ENCODE measurements around the gene CCDC159. TPM values are rescaled to one million over a fixed set of nuclear protein-coding genes. Genes with fewer than 3 reads are reported as not detected.

Gene CCDC159
- total RNA-seq, 1 experiment from 2014 or later = 1.5 TPM

DNA sequence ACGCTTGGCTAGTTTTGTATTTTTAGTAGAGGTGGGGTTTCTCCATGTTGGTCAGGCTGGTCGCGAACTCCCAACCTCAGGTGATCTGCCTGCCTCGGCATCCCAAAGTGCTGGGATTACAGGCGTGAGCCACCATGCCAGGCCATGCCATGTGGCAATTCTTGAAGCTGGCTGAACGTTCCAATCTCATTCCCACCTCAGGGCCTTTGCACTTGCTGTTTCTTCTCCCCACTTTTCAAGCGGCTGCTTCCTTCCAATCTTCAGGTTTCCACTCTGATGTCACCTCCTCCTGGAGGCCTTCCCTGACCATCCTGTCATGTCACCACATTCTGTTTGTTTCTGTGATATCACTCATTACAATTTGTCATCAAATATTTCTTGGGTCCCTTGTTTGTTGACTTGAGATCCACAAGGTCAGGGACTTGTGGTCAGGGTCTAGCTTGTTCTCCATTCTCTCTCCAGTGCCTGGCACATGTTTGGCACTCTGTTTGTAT, 33.6 kb downstream of the CCDC159 start:
- in situ Hi-C loops (cut with HindIII; ENCODE audit: low pct_unique_long_range_greater_than_20kb, low sequenced_read_pairs) = no loop called here
- DNase-seq (ENCODE audit: low read depth) = peak; percentile 41

DNA sequence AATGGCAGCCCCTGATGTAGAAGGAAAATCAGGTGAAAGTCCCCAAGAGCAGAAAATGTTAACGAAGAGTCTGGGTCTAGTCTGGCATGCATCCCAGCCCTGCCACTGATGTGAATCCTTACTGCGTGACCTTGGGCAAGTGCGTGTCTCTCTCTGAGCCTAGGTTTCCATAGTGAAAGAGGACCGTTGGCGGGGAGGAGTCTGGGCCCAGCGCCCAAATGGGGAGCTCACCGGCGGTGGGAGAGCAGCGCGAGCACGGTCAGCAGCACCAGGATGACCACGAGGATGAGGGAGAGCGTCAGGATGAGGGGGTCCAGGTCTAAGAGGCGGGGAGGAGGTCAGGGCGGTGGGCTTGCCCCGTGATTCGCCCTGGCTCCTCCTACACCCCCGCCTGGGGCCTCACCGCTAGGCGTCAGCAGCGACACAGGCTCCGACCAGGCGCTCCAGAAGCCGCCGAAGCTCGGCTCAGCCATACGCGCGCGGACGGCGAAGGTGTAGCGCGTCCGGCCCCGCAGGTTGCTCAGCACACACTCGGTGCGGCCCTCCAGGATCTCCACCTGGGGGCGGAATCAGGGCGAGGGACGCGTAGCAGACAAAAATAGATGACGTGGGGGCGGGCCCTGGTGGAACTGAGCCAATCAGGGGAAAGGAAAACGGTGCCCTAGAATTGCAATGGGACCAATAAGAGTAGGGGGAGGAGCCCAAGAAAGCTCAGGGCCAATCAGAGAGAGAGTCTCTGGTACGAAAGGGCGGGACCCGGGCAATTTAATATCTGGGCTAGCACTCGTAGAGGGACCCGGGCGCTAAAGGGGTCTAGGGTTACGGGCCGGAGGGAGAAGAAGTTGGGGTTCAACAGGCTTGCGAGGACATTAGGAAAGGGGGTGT, 34.6 kb downstream of the CCDC159 start:
- peak; percentile 100 for DNase-seq (ENCODE audit: low read depth)
- in situ Hi-C loops (cut with HindIII; ENCODE audit: low pct_unique_long_range_greater_than_20kb, low sequenced_read_pairs) = no loop called here

DNA sequence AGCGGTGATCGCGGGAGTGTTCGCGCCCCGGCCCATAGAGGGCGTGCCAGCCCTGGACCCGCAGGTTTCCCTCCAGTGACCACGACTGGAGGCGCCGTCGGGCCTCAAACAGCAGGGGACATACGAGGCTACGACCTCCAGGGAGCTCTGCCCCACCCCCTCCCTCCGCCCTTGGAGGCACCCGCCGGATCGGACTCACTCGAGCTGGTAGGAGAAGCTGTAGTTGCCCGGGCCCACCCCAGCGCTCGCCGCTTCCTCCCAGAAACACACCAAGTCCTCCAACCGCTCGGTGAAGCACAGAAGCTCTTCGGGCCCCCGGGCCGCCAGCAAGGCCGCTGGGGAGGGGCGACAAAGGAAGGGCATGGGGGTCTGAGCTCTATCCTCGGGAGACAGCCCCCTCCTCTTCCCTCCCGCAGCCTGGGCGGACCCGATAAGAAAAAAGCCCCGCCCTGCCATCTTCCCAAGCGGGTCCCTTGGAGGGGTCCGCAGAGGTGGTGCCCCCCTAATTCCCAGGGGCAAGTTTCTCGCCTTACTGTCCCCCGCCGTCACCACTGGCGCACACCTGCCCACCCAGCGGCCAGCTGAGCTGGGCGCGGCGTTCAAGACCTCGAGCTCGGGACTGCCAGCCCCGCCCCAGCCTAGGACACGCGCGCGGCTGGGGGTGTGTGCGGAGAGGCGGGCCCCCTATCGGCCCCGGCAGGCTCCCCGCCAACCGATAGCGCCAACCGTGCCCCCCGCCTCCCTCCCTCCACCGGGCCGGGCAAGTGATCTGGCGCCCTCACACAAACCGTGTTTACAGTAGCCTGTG, 36.8 kb downstream of the CCDC159 start:
- in situ Hi-C loops (cut with HindIII; ENCODE audit: low pct_unique_long_range_greater_than_20kb, low sequenced_read_pairs) = no loop called here

DNA sequence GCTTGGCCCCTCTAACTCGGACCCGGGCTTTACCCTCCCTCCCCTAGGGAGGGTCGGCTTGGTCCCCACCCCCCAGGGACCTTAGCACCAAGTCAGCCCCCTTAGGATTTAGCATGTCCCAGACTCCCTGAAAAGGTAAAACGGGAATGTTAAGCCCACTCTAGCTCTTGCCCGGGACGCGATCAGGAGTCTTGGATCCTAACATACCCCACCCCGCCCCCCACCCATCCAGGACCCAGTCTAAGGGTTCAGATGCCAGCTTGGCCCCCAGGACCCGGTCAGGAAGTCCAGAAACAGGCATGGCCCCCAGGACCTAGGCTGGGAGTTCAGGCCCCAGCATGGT, 37.4 kb downstream of the CCDC159 start:
- in situ Hi-C loops (cut with HindIII; ENCODE audit: low pct_unique_long_range_greater_than_20kb, low sequenced_read_pairs) = no loop called here
- DNase-seq (ENCODE audit: low read depth) = peak; percentile 34

More for the DNA sequence above, 36.8 kb downstream of the CCDC159 start:
- DNase-seq (ENCODE audit: low read depth) = peak; percentile 82

DNA sequence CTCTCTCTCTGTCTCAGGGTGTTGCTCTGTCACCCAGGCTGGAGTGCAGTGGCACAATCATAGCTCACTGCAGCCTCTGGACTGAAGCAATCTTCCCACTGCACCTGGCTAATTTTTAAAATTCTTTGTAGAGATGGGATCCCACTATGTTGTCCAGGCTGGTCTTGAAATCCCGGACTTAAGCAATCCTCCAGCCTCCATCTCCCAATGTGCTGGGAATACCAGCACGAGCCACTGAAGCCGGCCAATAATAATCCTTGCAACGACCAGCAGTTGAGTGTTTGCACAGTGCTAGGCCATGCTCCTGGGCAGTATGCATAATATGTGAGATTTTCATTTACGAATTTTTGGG, 38.4 kb downstream of the CCDC159 start:
- DNase-seq (ENCODE audit: low read depth) = no peak
- in situ Hi-C loops (cut with HindIII; ENCODE audit: low pct_unique_long_range_greater_than_20kb, low sequenced_read_pairs) = no loop called here

DNA sequence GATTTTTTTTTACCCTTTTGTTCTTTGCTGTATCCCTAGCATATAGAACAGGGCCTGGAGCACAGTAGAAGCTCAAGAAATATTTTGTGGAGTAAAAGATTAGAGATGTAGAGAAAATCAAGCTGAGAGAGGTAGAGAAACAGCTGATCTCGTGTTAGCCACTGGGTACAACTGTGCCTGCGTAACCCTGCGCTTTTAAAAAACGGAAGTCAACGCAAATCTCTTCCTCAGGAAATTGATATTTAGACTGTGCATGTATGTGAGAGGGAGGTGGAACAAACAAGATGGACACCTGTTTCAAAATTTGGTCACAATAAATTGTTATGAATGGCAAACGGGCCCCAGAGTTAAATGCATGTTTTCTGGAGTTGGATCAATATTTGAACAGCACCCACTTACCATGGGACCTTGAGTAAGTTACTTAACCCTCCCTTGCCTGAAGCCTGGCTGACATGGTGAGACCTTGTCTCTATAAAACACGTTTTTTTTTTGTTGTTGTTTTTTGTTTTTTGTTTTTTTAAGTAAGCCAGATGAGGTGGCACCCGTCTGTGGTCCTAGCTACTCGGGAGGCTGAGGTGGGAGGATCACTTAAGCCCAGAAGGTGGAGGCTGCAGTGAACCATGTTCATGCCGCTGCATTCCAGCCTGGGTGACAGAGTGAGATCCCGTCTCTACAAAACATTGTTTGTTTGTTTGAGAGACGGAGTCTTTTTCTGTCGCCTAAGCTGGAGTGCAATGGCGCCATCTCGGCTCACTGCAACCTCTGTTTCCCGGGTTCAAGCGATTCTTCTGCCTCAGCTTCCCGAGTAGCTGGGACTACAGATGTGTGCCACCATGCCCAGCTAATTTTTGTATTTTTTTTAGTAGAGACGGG, 41.1 kb downstream of the CCDC159 start:
- in situ Hi-C loops (cut with HindIII; ENCODE audit: low pct_unique_long_range_greater_than_20kb, low sequenced_read_pairs) = no loop called here
- no peak for DNase-seq (ENCODE audit: low read depth)

DNA sequence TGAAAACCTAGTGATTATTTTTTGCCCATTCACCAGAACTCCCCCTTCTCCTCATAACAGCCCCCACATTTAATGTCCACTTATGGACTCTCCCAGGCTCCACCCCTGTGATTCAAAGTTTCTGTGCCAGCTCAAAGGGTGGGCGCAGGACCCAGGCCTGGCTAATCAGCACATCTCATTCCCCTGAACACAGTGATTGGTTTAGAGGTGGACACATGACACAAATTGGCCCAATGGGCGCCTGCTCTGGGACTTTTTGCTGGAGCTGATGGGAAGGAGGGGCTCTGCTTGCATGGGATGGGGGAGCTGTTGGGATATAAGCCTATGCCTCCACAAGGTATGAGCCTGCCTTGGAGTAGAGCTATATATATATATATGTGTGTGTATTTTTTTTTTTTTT, 44.0 kb downstream of the CCDC159 start:
- in situ Hi-C loops (cut with HindIII; ENCODE audit: low pct_unique_long_range_greater_than_20kb, low sequenced_read_pairs) = no loop called here

DNA sequence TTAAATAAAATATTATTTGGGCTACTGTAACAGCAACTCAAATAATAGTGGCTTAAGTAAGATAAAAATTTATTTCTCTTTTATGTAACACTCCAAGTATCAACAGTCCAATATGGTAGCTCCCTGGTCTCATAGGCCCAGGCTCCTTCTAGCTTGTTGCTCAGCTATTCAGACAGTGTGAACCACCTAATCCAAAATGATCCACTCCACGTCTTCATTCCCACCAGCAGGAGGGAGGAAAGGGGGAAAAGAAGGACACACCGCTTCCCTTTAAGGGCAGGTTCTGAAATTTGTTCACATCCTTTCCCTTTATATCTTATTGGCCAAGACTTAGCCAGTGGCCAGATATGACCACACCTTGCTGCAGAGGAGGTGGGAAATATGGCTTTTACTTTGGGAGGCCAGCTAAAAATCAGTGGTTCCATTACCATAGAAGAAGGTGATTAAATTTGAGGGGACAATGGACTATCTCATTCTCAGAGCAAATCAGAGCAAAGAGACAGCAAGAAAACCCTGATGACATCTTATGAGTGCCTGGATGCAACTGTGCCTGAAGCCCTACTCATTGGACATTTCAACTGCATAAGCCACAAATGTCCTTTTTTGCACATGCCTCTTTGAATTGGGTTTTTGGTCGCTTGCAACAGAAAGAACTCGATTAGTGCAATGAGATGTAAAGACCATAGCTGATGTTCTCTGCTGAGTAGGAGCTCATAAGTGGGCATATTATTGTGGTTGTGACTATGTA, 44.8 kb downstream of the CCDC159 start:
- in situ Hi-C loops (cut with HindIII; ENCODE audit: low pct_unique_long_range_greater_than_20kb, low sequenced_read_pairs) = no loop called here
- DNase-seq (ENCODE audit: low read depth) = no peak

More for the DNA sequence above, 44.0 kb downstream of the CCDC159 start:
- no peak for DNase-seq (ENCODE audit: low read depth)

DNA sequence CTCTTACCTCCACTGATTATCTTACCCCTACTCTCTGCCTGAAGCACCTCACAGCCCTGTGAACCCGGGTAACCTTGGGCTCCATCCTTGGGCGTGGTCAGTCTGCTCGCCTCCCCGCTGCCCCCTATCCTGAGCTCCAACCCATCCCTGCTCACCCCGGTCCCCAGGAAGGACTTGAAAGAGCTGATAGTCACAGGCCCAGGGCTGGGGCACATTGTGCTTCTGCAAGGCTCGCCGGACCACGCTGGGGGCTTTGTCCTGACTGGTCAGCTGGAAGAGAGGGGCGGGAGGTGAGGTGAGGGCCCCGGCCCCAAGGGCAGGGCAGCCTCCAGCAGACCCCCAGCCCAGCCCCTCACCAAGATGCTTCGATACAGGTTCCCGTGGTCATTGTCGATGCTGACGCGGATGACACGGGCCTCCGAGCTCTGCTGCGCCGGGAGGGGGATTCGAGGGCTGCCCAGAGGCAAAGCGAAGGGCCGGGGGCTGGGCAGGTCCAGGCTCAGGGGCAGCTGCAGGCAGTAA, 50.8 kb downstream of the CCDC159 start:
- in situ Hi-C loops (cut with HindIII; ENCODE audit: low pct_unique_long_range_greater_than_20kb, low sequenced_read_pairs) = no loop called here
- no peak for DNase-seq (ENCODE audit: low read depth)

DNA sequence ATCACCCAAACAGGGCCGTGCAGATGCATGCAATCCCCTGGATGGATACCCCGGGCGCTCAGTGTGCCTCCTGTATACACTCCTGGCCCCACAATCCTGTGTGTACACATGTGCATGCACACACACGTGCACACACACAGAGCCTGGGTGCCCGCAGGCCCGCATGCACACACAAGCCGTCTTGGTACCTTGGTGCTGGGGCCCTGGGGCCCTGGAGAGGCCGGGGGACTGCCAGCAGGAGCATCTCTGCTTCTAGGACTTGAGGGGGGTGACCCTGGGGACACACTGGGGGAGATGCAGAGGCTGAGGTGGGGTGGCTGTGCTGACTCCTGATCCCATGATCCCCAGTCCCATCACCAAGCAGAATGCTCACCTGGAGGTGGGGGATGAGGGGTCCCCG, 53.3 kb downstream of the CCDC159 start:
- in situ Hi-C loops (cut with HindIII; ENCODE audit: low pct_unique_long_range_greater_than_20kb, low sequenced_read_pairs) = no loop called here
- DNase-seq (ENCODE audit: low read depth) = no peak

DNA sequence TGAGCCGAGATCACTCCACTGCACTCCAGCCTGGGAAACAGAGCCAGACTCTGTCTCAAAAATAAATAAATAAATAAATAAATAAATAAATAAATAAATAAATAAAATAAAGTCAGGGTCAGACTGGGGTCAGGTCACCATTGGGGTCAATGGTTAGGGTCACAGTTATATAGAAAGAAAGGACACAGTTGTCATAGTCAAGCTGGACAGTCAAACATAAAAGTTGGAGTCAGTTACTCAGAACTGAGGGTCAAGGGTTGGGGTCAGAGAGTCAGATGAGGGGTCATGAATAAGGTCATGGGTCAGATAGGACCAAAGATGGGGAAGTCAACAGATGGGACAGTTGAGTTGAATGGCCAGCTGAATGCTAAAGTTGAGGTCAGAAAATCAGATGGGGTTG, 54.5 kb downstream of the CCDC159 start:
- no peak for DNase-seq (ENCODE audit: low read depth)
- in situ Hi-C loops (cut with HindIII; ENCODE audit: low pct_unique_long_range_greater_than_20kb, low sequenced_read_pairs) = no loop called here

DNA sequence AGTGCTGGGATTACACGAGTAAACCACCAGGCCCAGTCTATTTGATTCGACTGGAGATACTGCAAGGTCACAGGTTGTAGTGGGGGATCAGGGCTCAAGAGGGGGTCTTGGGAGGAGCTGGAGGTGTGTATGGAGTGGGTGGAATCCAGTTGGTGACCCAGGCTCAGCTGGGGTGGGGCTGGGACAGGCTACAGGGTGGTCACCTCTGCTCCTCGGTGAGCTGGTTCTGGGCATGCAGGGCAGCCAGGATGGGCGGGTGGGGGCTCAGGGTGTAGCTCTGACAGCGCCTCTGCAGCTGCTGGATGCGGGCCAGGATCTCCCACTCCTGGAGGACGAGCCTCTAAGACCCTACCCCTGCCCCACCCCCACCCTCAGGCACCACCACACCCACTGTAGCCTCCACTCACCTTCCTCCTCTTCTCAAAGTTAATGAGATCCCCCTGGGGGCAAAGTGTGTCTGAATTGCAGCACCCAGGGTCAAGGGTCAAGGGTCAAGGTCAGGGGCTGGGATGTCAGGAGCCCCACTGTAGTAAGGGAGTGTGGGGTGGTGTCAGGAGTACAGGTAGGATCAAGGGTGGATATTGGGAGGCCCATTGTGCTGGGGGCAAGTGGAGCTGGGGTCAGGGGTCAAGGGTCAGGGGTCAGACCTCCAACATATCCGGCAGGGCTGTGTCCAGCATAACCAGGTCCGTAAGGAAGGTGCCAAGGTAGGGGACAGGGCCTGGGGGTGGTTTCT, 55.7 kb downstream of the CCDC159 start:
- no peak for DNase-seq (ENCODE audit: low read depth)
- in situ Hi-C loops (cut with HindIII; ENCODE audit: low pct_unique_long_range_greater_than_20kb, low sequenced_read_pairs) = no loop called here

Other genes starting within 250 kb of the CCDC159 start
- 159 and 194 TPM in 2 replicates for gene SPC24, start 190.7 kb upstream of the CCDC159 start, total RNA-seq (2014; rRNA removed; shearing (Covaris generic); ENCODE audit: low replicate concordance)
- 49.3 and 71.1 TPM in 2 replicates for gene KANK2, start 149.0 kb upstream of the CCDC159 start, total RNA-seq (2014; rRNA removed; shearing (Covaris generic); ENCODE audit: low replicate concordance)
- gene ANGPTL8, start 106.9 kb upstream of the CCDC159 start, total RNA-seq (2014; rRNA removed; shearing (Covaris generic); ENCODE audit: low replicate concordance) = not detected in 2 replicates
- 8.7 and 14.1 TPM in 2 replicates for gene DOCK6, start 84.0 kb upstream of the CCDC159 start, total RNA-seq (2014; rRNA removed; shearing (Covaris generic); ENCODE audit: low replicate concordance)
- gene TSPAN16, start 50.4 kb upstream of the CCDC159 start, total RNA-seq (2014; rRNA removed; shearing (Covaris generic); ENCODE audit: low replicate concordance) = not detected in 2 replicates
- gene RAB3D, start 6.9 kb upstream of the CCDC159 start, total RNA-seq (2014; rRNA removed; shearing (Covaris generic); ENCODE audit: low replicate concordance) = 19.6 and 27.4 TPM in 2 replicates
- 381 and 712 TPM in 2 replicates for gene TMEM205, start 251 bp upstream of the CCDC159 start, total RNA-seq (2014; rRNA removed; shearing (Covaris generic); ENCODE audit: low replicate concordance)
- 2.2 and 2.6 TPM in 2 replicates for gene PLPPR2, start 8.9 kb downstream of the CCDC159 start, total RNA-seq (2014; rRNA removed; shearing (Covaris generic); ENCODE audit: low replicate concordance)
- 2.1 and 5.6 TPM in 2 replicates for gene SWSAP1, start 28.1 kb downstream of the CCDC159 start, total RNA-seq (2014; rRNA removed; shearing (Covaris generic); ENCODE audit: low replicate concordance)
- 14.4 and 16.6 TPM in 2 replicates for gene EPOR, start 37.8 kb downstream of the CCDC159 start, total RNA-seq (2014; rRNA removed; shearing (Covaris generic); ENCODE audit: low replicate concordance)
- 3.3 and 16.5 TPM in 2 replicates for gene RGL3, start 72.8 kb downstream of the CCDC159 start, total RNA-seq (2014; rRNA removed; shearing (Covaris generic); ENCODE audit: low replicate concordance)
- gene ODAD3, start 88.6 kb downstream of the CCDC159 start, total RNA-seq (2014; rRNA removed; shearing (Covaris generic); ENCODE audit: low replicate concordance) = 1.1 and 2.6 TPM in 2 replicates
- 119 and 167 TPM in 2 replicates for gene PRKCSH, start 89.1 kb downstream of the CCDC159 start, total RNA-seq (2014; rRNA removed; shearing (Covaris generic); ENCODE audit: low replicate concordance)
- not detected in 2 replicates for gene ELAVL3, start 134.5 kb downstream of the CCDC159 start, total RNA-seq (2014; rRNA removed; shearing (Covaris generic); ENCODE audit: low replicate concordance)
- 4.6 and 43.5 TPM in 2 replicates for gene ZNF653, start 159.3 kb downstream of the CCDC159 start, total RNA-seq (2014; rRNA removed; shearing (Covaris generic); ENCODE audit: low replicate concordance)
- gene ECSIT, start 182.6 kb downstream of the CCDC159 start, total RNA-seq (2014; rRNA removed; shearing (Covaris generic); ENCODE audit: low replicate concordance) = 88.6 and 106 TPM in 2 replicates
- not detected in 2 replicates for gene CNN1, start 192.3 kb downstream of the CCDC159 start, total RNA-seq (2014; rRNA removed; shearing (Covaris generic); ENCODE audit: low replicate concordance)
- gene ELOF1, start 212.7 kb downstream of the CCDC159 start, total RNA-seq (2014; rRNA removed; shearing (Covaris generic); ENCODE audit: low replicate concordance) = 37.8 and 71.2 TPM in 2 replicates
- gene ACP5, start 231.1 kb downstream of the CCDC159 start, total RNA-seq (2014; rRNA removed; shearing (Covaris generic); ENCODE audit: low replicate concordance) = 6.1 and 11.8 TPM in 2 replicates

Data from Caki2 (cell line).